Measurements from ENCODE around the gene CX3CL1.

The CX3CL1 gene

GRCh38 chr16:57423152-57423551 lies 50.9 kb downstream of the CX3CL1 start:
- no peak for TF ChIP-seq CTCF (IDR thresholded peaks at IDR 0.05; ENCODE audit: extremely low read depth, missing control alignments)
- no peak for DNase-seq (ENCODE audit: low spot score)

- no peak for TF ChIP-seq CTCF (IDR thresholded peaks at IDR 0.05; ENCODE audit: extremely low read depth, missing control alignments)
- DNase-seq (ENCODE audit: low spot score): no peak
Measured at GRCh38 chr16:57424583-57424982, 52.3 kb downstream of the CX3CL1 start.

- no peak for DNase-seq (ENCODE audit: low spot score)
- no peak for TF ChIP-seq CTCF (IDR thresholded peaks at IDR 0.05; ENCODE audit: extremely low read depth, missing control alignments)
Measured at GRCh38 chr16:57426356-57426755, 54.1 kb downstream of the CX3CL1 start.

GRCh38 chr16:57427307-57427706 lies 55.0 kb downstream of the CX3CL1 start:
- DNase-seq (ENCODE audit: low spot score): no peak
- TF ChIP-seq CTCF (IDR thresholded peaks at IDR 0.05; ENCODE audit: extremely low read depth, missing control alignments): no peak

- DNase-seq (ENCODE audit: low spot score): no peak
- no peak for TF ChIP-seq CTCF (IDR thresholded peaks at IDR 0.05; ENCODE audit: extremely low read depth, missing control alignments)
Measured at GRCh38 chr16:57427824-57428223, 55.5 kb downstream of the CX3CL1 start.

GRCh38 chr16:57430955-57431354 lies 58.7 kb downstream of the CX3CL1 start:
- no peak for TF ChIP-seq CTCF (IDR thresholded peaks at IDR 0.05; ENCODE audit: extremely low read depth, missing control alignments)
- DNase-seq (ENCODE audit: low spot score): no peak

- no peak for DNase-seq (ENCODE audit: low spot score)
- no peak for TF ChIP-seq CTCF (IDR thresholded peaks at IDR 0.05; ENCODE audit: extremely low read depth, missing control alignments)
Measured at GRCh38 chr16:57432505-57432904, 60.2 kb downstream of the CX3CL1 start.
